H1 (cell line): ENCODE results near the gene THADA. TPM values are rescaled to one million over a fixed set of nuclear protein-coding genes. Genes with fewer than 3 reads are reported as not detected.
A peak's percentile ranks its signal among the peaks of the same experiment; 100 is the strongest.

Experiments used
- CTCF ChIA-PET: fragments of 300-600 bp; sonication (Branson Sonifier 250); formaldehyde crosslinking; loops from one replicate; lab custom pipeline; 2021; ENCODE audit not compliant: partially characterized antibody; lab: Charles Lee
- POLR2A ChIA-PET: fragments of 300-600 bp; sonication (Branson Sonifier 250); formaldehyde crosslinking; loops from one replicate; lab custom pipeline; 2021; ENCODE audit warnings: inconsistent platforms; ENCODE audit not compliant: partially characterized antibody; lab: Charles Lee
- DNase-seq, 2 experiments: peaks; one replicate each; pipeline versions ENCODE4 v3.0.0 to v3.0.0-alpha.2; 2010 to 2022; ENCODE audit warnings: low spot score in 2 of 2, low read depth in 1 of 2, mixed read lengths in 1 of 2
- FAIRE-seq: peaks from 2 replicates; lab custom pipeline; 2011; peaks lifted over from hg19 to GRCh38; lab: Jason Lieb, UNC
- H2AFZ ChIP-seq: 2 replicates; pipeline ENCODE4 v1.8.1; 2012; ENCODE audit warnings: low read length, inconsistent platforms
- H2AK5ac ChIP-seq: 2 replicates; pipeline ENCODE4 v1.6.1; 2013; ENCODE audit warnings: low read depth, low read length
- H2BK120ac ChIP-seq: replicated peaks from 2 replicates; pipeline ENCODE3; 2013; ENCODE audit warnings: low read depth, low read length, inconsistent platforms
- H2BK12ac ChIP-seq: 2 replicates; pipeline ENCODE4 v1.6.1; 2013; ENCODE audit warnings: low read depth, low read length
- H2BK15ac ChIP-seq: 2 replicates; pipeline ENCODE4 v1.6.1; 2013; ENCODE audit warnings: low read length
- H2BK20ac ChIP-seq: 2 replicates; pipeline ENCODE4 v1.6.1; 2013; ENCODE audit warnings: low read length
- H2BK5ac ChIP-seq: 2 replicates; pipeline ENCODE4 v1.6.1; 2013; ENCODE audit warnings: low read depth, low read length
- H3K14ac ChIP-seq: 2 replicates; pipeline ENCODE4 v1.6.1; 2013; ENCODE audit warnings: inconsistent platforms; ENCODE audit not compliant: insufficient read length
- H3K18ac ChIP-seq: 2 replicates; pipeline ENCODE4 v1.6.1; 2013; ENCODE audit warnings: low read length; ENCODE audit errors: extremely low read depth
- H3K23ac ChIP-seq: 2 replicates; pipeline ENCODE4 v1.6.1; 2013; ENCODE audit warnings: inconsistent platforms; ENCODE audit not compliant: insufficient read length
- H3K23me2 ChIP-seq: 2 replicates; pipeline ENCODE4 v1.6.1; 2013; ENCODE audit warnings: low read depth, low read length
- H3K27ac ChIP-seq: 2 replicates; pipeline ENCODE4 v1.6.1; 2011; ENCODE audit warnings: low read depth, low read length, inconsistent platforms
- H3K27me3 ChIP-seq, 4 experiments: replicated peaks in 1 of 4; 1 replicate in 1 of 4; 2 replicates in 3 of 4; pipeline versions ENCODE4 v1.6.1 to v1.8.1; 2011 to 2013; ENCODE audit warnings: low read length in 3 of 4, mild to moderate bottlenecking in 3 of 4, inconsistent platforms in 2 of 4, mixed read lengths in 2 of 4, moderate library complexity in 1 of 4; ENCODE audit not compliant: control insufficient read depth in 3 of 4, insufficient read depth in 3 of 4; ENCODE audit errors: extremely low read depth in 1 of 4
- H3K36me3 ChIP-seq, 4 experiments: 2 replicates each; pipeline versions ENCODE4 v1.6.1 to v1.8.1; 2011 to 2013; ENCODE audit warnings: mild to moderate bottlenecking in 4 of 4, low read length in 3 of 4, moderate library complexity in 2 of 4, control low read depth in 1 of 4, inconsistent platforms in 1 of 4; ENCODE audit not compliant: insufficient read depth in 4 of 4, control insufficient read depth in 2 of 4
- H3K4ac ChIP-seq: replicated peaks from 2 replicates; pipeline ENCODE3; 2013; ENCODE audit warnings: low read length, low read depth, mixed read lengths, inconsistent platforms; ENCODE audit not compliant: insufficient read length
- H3K4me1 ChIP-seq, 4 experiments: replicated peaks in 1 of 4; 1 replicate in 1 of 4; 2 replicates in 3 of 4; pipeline versions ENCODE4 v1.6.1 to v1.8.1; 2011 to 2013; ENCODE audit warnings: low read length in 3 of 4, inconsistent platforms in 2 of 4, mixed read lengths in 1 of 4; ENCODE audit not compliant: insufficient read depth in 4 of 4, control insufficient read depth in 3 of 4
- H3K4me2 ChIP-seq, 2 experiments: 2 replicates each; pipeline versions ENCODE4 v1.6.1 to v1.8.1; 2011 to 2013; ENCODE audit warnings: low read depth in 2 of 2, low read length in 2 of 2, control low read depth in 1 of 2, inconsistent platforms in 1 of 2, mild to moderate bottlenecking in 1 of 2; ENCODE audit not compliant: insufficient read depth in 1 of 2
- H3K4me3 ChIP-seq, 4 experiments: fragments of 200-600, 300-600 bp in 1 of 4; sonication (generic), shearing (Covaris generic), sonication (Bioruptor Twin) in 1 of 4; 2 replicates each; pipeline versions ENCODE4 v1.5.1 to v1.8.1; 2011 to 2016; ENCODE audit warnings: low read length in 4 of 4, low read depth in 3 of 4, control low read depth in 2 of 4, inconsistent platforms in 2 of 4, mild to moderate bottlenecking in 2 of 4, mixed read lengths in 1 of 4, moderate library complexity in 1 of 4; ENCODE audit not compliant: insufficient read depth in 2 of 4; ENCODE audit errors: extremely low read depth in 1 of 4
- H3K56ac ChIP-seq: replicated peaks from 2 replicates; pipeline ENCODE3; 2013; ENCODE audit warnings: low read depth, mild to moderate bottlenecking, mixed read lengths, low read length, inconsistent platforms; ENCODE audit not compliant: insufficient read length
- H3K79me1 ChIP-seq: 2 replicates; pipeline ENCODE4 v1.6.1; 2013; ENCODE audit warnings: low read depth, low read length, control low read depth
- H3K79me2 ChIP-seq, 2 experiments: 2 replicates each; pipeline versions ENCODE4 v1.6.1 to v1.8.1; 2012 to 2013; ENCODE audit warnings: low read length in 2 of 2, mild to moderate bottlenecking in 2 of 2, inconsistent platforms in 1 of 2; ENCODE audit not compliant: insufficient read depth in 2 of 2, control insufficient read depth in 1 of 2
- H3K9ac ChIP-seq, 4 experiments: replicated peaks in 1 of 4; 1 replicate in 1 of 4; 2 replicates in 3 of 4; pipeline versions ENCODE4 v1.6.1 to v1.8.1; 2011 to 2013; ENCODE audit warnings: low read depth in 3 of 4, low read length in 3 of 4, control low read depth in 2 of 4, mild to moderate bottlenecking in 2 of 4, moderate library complexity in 2 of 4, inconsistent platforms in 1 of 4; ENCODE audit errors: extremely low read depth in 1 of 4
- H3K9me3 ChIP-seq, 2 experiments: 2 replicates each; pipeline versions ENCODE4 v1.6.1 to v1.8.1; 2012 to 2013; ENCODE audit warnings: mild to moderate bottlenecking in 2 of 2, moderate library complexity in 2 of 2, control low read depth in 1 of 2, inconsistent platforms in 1 of 2, low read depth in 1 of 2, low read length in 1 of 2, mixed read lengths in 1 of 2; ENCODE audit not compliant: insufficient read depth in 2 of 2
- H4K20me1 ChIP-seq, 2 experiments: replicated peaks in 1 of 2; 2 replicates each; pipeline versions ENCODE3 to v1.8.1; 2011 to 2013; ENCODE audit warnings: inconsistent platforms in 2 of 2, low read length in 2 of 2, mild to moderate bottlenecking in 1 of 2; ENCODE audit not compliant: insufficient read depth in 2 of 2, control insufficient read depth in 1 of 2
- H4K5ac ChIP-seq: 2 replicates; pipeline ENCODE4 v1.6.1; 2013; ENCODE audit warnings: low read length, low read depth, mixed read lengths, inconsistent platforms; ENCODE audit not compliant: insufficient read length
- H4K8ac ChIP-seq: 2 replicates; pipeline ENCODE4 v1.8.0; 2013; ENCODE audit warnings: mild to moderate bottlenecking, moderate library complexity, low read length, inconsistent platforms; ENCODE audit not compliant: insufficient read depth; ENCODE audit errors: extremely low read depth
- H4K91ac ChIP-seq: replicated peaks from 2 replicates; pipeline ENCODE3; 2013; ENCODE audit warnings: low read length, mixed read lengths, inconsistent platforms; ENCODE audit not compliant: insufficient read length
- RFX5 ChIP-seq: IDR thresholded peaks from 2 replicates; pipeline ENCODE4 v1.6.1; 2011; ENCODE audit warnings: low read depth, low read length, improper control_type of control experiment, borderline replicate concordance
- WGBS, 2 experiments: shearing (Covaris generic) in 1 of 2; methylation state at CpG; one replicate each; pipeline versions ENCODE4 v1.1.6 to v1.1.7; 2013 to 2015; ENCODE audit warnings: low lambda C conversion rate in 2 of 2, mixed read lengths in 2 of 2, inconsistent platforms in 1 of 2, low coverage in 1 of 2, missing lambda C conversion rate in 1 of 2; ENCODE audit not compliant: insufficient replicate concordance in 2 of 2, insufficient coverage in 1 of 2, insufficient read length in 1 of 2; ENCODE audit errors: extremely low coverage in 1 of 2, missing lambda C conversion rate in 1 of 2; 5-methylcytosine and 5-hydroxymethylcytosine counted together
- polyA plus RNA-seq, 7 experiments: library from polyadenylated mRNA; depleted of rRNA in 3 of 7; stranded (reverse) in 5 of 7; unstranded in 2 of 7; fragments of >200 nt in 5 of 7; fragments of 200-250 nt in 2 of 7; gene quantifications; 1 replicate in 5 of 7; 2 replicates in 1 of 7; 4 replicates in 1 of 7; pipeline versions ENCODE4 v1.2.1 to v1.2.3, GENCODE V29; 2011 to 2013; ENCODE audit warnings: missing spikeins in 2 of 7, mixed read lengths in 2 of 7
- total RNA-seq: library from RNA; stranded (reverse); fragmentation: NEBNext Ultra II Directional; extraction: Animal tissue kit (Norgen Biotek cat#: 25700); gene quantifications from 2 replicates; pipeline ENCODE4 v1.2.1, GENCODE V29; 2021

THADA gene
- total and polyA plus RNA-seq, 2 of the 8 experiments (the other 6 are each of a cell fraction or from before 2014, with no cell fraction given), result 22.4 to 26.8 TPM

GRCh38 chr2:43520919-43521318 lies 74.9 kb downstream of the THADA start:
- no peak overlapping the region for H2BK20ac ChIP-seq
- peaks cover 0 to 2% of the 10 kb centered on the region in 2 experiments; a peak in 1 of 4 replicates for H3K9me3 ChIP-seq
- no peak overlapping the region for H3K4me3 ChIP-seq
- H3K27me3 ChIP-seq, result no peaks in the 10 kb centered on the region
- no peak overlapping the region for H3K56ac ChIP-seq
- DNase-seq, result no peak
- no peaks in the 10 kb centered on the region for H3K4me1 ChIP-seq
- no peaks in the 10 kb centered on the region for H3K79me1 ChIP-seq
- H3K14ac ChIP-seq, result no peak overlapping the region
- H2AFZ ChIP-seq, result no peak overlapping the region
- H2BK12ac ChIP-seq, result no peak overlapping the region; the same call in 1 of the 2 replicates
- H3K18ac ChIP-seq, result no peak overlapping the region
- H3K4ac ChIP-seq, result no peak overlapping the region
- H2AK5ac ChIP-seq, result peak overlapping the region; percentile 94; the same call in 1 of the 2 replicates
- H3K79me2 ChIP-seq, result no peaks in the 10 kb centered on the region
- H2BK15ac ChIP-seq, result no peak overlapping the region
- H3K23ac ChIP-seq, result no peak overlapping the region
- H3K9ac ChIP-seq, result no peak overlapping the region
- no peak for FAIRE-seq
- no peak overlapping the region for H4K8ac ChIP-seq
- no peak overlapping the region for H3K27ac ChIP-seq
- no peak overlapping the region for H3K4me2 ChIP-seq
- H4K5ac ChIP-seq, result no peak overlapping the region
- ChIA-PET POLR2A (interaction anchor here (1.0 kb wide), 1 partner anchor 16 kb away, joined by 3 read pairs; no protein-coding TSS in a partner anchor), CTCF (interaction anchor here (0.6 to 0.9 kb wide), 2 partner anchors 277 to 292 kb away, joined by 4 to 5 read pairs; no protein-coding TSS in a partner anchor)
- H2BK120ac ChIP-seq, result no peak overlapping the region
- no peaks in the 10 kb centered on the region for H4K20me1 ChIP-seq
- H4K91ac ChIP-seq, result no peak overlapping the region
- no peak overlapping the region for H2BK5ac ChIP-seq
- 91% methylated on average over 2 of the region's 2 CpGs; no CpG with 5 or more reads in 1 of the 2 experiments for WGBS, 2 experiments
- H3K23me2 ChIP-seq, result peaks cover 1% of the 10 kb centered on the region; the same call in 1 of the 2 replicates
- H3K36me3 ChIP-seq, result peaks cover 0 to 5% (median 0%) of the 10 kb centered on the region in 4 experiments; a peak in 1 of 8 replicates
- TF ChIP-seq RFX5, result no peak
